Measurements from ENCODE around the gene GRP. TPM values are rescaled to one million over a fixed set of nuclear protein-coding genes. Genes with fewer than 3 reads are reported as not detected.

Gene GRP
- total and polyA plus RNA-seq, 2 donors (not counting 3 experiments of a cell fraction or from before 2014, with no cell fraction given): not detected

DNA sequence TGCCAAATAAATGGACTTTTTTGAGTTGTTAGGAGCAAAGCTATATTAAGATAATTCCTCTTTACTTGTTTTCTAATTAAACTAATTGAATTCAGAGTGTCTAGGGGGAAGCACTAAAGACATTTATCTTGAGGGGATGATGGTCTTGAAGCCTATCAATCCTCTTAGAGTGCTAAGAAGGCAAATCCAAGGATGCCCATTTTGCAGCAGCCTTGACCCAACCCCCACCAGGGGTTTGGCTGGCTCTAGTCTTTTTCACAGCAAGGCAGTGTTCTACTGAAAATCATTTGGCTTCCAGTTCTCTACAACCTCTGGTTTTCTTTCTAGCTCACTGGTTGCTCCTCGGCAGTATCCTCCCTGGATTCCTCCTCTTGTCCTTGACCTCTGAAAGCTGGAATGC, 59.8 kb downstream of the GRP start:
- dilution Hi-C loops (cut with MboI; ENCODE audit: extremely low pct_ligation_motif_present, low sequenced_read_pairs): no loop called here
- Histone ChIP-seq H3K4me1 (ENCODE audit: control insufficient read depth, extremely low read depth, insufficient read depth, low read length) (no peaks in the 10 kb centered on the region), H2AFZ (ENCODE audit: low read depth, low read length) (no peak overlapping the region), H3K79me2 (ENCODE audit: control insufficient read depth, insufficient read depth, low read length) (no peaks in the 10 kb centered on the region), H3K27me3 (ENCODE audit: control insufficient read depth in 2 of 2, insufficient read depth in 2 of 2, low read length in 2 of 2) (peaks cover 28 to 38% of the 10 kb centered on the region in 2 experiments), H3K4me2 (ENCODE audit: insufficient read depth, low read length) (no peak overlapping the region), H3K9ac (replicated peaks; ENCODE audit: extremely low read depth, insufficient read depth, low read length) (no peak overlapping the region), H4K20me1 (replicated peaks; ENCODE audit: control insufficient read depth, extremely low read depth, insufficient read depth, low read length) (no peaks in the 10 kb centered on the region), H3K27ac (ENCODE audit: insufficient read depth, low read depth, low read length) (no peak overlapping the region), H3K4me3 (replicated peaks in 1 of 3; ENCODE audit: insufficient read depth in 1 of 3, low read depth in 1 of 3, low read length in 3 of 3) (no peak overlapping the region), H3K36me3 (ENCODE audit: control insufficient read depth in 2 of 2, extremely low read depth in 1 of 2, insufficient read depth in 2 of 2, low read length in 2 of 2) (no peaks in the 10 kb centered on the region), H3K9me3 (replicated peaks; ENCODE audit: control insufficient read depth, insufficient read depth, low read length) (no peaks in the 10 kb centered on the region), H3K9me1 (replicated peaks; ENCODE audit: control insufficient read depth, extremely low read depth, insufficient read depth, low read length) (no peaks in the 10 kb centered on the region)
- ChIA-PET CTCF (no interaction called here), POLR2A (no interaction called here)
- intact Hi-C loops (cut with micrococcal nuclease): no loop called here
- FAIRE-seq: no peak
- DNase-seq (ENCODE audit: low read depth, low spot score): no peak
- TF ChIP-seq EZH2 (IDR thresholded peaks at IDR 0.05; ENCODE audit: borderline replicate concordance, low read depth, low read length, severe bottlenecking): no peak
- no peak for TF ChIP-seq FOS (IDR thresholded peaks at IDR 0.05; ENCODE audit: borderline replicate concordance, insufficient read depth, low read length)
- TF ChIP-seq, protein P1, sequence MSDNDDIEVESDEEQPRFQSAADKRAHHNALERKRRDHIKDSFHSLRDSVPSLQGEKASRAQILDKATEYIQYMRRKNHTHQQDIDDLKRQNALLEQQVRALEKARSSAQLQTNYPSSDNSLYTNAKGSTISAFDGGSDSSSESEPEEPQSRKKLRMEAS (IDR thresholded peaks at IDR 0.05; ENCODE audit: insufficient read depth, insufficient read length): no peak
- no peak for TF ChIP-seq POLR2A (IDR thresholded peaks at IDR 0.05; ENCODE audit: low read depth, low read length)
- TF ChIP-seq GATA2 (IDR thresholded peaks at IDR 0.05; ENCODE audit: insufficient read depth, insufficient read length, low read depth, low read length): no peak
- TF ChIP-seq, protein P2, sequence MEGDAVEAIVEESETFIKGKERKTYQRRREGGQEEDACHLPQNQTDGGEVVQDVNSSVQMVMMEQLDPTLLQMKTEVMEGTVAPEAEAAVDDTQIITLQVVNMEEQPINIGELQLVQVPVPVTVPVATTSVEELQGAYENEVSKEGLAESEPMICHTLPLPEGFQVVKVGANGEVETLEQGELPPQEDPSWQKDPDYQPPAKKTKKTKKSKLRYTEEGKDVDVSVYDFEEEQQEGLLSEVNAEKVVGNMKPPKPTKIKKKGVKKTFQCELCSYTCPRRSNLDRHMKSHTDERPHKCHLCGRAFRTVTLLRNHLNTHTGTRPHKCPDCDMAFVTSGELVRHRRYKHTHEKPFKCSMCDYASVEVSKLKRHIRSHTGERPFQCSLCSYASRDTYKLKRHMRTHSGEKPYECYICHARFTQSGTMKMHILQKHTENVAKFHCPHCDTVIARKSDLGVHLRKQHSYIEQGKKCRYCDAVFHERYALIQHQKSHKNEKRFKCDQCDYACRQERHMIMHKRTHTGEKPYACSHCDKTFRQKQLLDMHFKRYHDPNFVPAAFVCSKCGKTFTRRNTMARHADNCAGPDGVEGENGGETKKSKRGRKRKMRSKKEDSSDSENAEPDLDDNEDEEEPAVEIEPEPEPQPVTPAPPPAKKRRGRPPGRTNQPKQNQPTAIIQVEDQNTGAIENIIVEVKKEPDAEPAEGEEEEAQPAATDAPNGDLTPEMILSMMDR (IDR thresholded peaks at IDR 0.05; ENCODE audit: extremely low read depth in 1 of 2, insufficient read depth in 1 of 2, low read depth in 1 of 2, low read length in 2 of 2): no peak
- no peak for TF ChIP-seq JUN (IDR thresholded peaks at IDR 0.05; ENCODE audit: borderline replicate concordance, insufficient read depth, insufficient read length, low read depth)
- TF ChIP-seq POLR2AphosphoS5 (IDR thresholded peaks at IDR 0.05; ENCODE audit: insufficient read depth, low read depth, low read length): no peak
- no peak for TF ChIP-seq MYC (IDR thresholded peaks at IDR 0.05; ENCODE audit: low read depth, low read length)
- no TSS peak for BruUV-seq (replicated peaks)

Other genes starting within 250 kb of the GRP start
- 29.8 and 36.8 TPM in 2 replicates for gene SEC11C, start 80.3 kb upstream of the GRP start, total RNA-seq
- 16.3 and 20.0 TPM in 2 replicates for gene SEC11C, start 80.3 kb upstream of the GRP start, polyA plus RNA-seq
- not detected in 2 replicates for gene RAX, start 53.3 kb downstream of the GRP start, total RNA-seq
- gene RAX, start 53.3 kb downstream of the GRP start, polyA plus RNA-seq: not detected in 2 replicates
- not detected in 2 replicates for gene CPLX4, start 98.5 kb downstream of the GRP start, total RNA-seq
- gene CPLX4, start 98.5 kb downstream of the GRP start, polyA plus RNA-seq: not detected in 2 replicates
- gene LMAN1, start 139.1 kb downstream of the GRP start, total RNA-seq: 92.5 and 98.3 TPM in 2 replicates
- 32.4 and 43.8 TPM in 2 replicates for gene LMAN1, start 139.1 kb downstream of the GRP start, polyA plus RNA-seq